Measurements from ENCODE around the gene ANKRD44. TPM values are rescaled to one million over a fixed set of nuclear protein-coding genes. Genes with fewer than 3 reads are reported as not detected.

ANKRD44 gene
- total and polyA plus RNA-seq, 2 of the 8 experiments (the other 6 are each of a cell fraction or from before 2014, with no cell fraction given), result 1.2 to 1.3 TPM

DNA sequence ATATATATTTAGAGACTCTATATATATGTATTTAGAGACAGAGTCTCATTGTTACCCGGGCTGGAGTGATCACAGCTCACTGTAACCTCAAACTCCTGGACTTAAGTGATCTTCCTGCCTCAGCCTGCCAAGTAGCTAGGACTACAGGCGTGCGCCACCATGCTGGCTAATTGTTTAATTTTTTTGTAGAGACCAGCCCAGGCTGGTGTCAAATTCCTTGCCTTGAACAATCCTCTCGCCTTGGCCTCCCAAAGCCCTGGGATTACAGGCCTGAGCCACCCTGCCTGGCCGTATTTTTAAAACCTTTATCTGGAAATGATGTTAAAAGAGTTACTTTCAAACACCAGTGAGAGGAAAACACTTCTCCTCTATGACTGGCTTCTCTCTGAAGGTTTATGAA lies 353.1 kb downstream of the ANKRD44 start:
- H3K23me2 ChIP-seq (ENCODE audit: low read depth, low read length), result no peaks in the 10 kb centered on the region
- no peak overlapping the region for H3K27ac ChIP-seq (ENCODE audit: low read depth, low read length)
- H3K4me1 ChIP-seq (replicated peaks in 1 of 4; ENCODE audit: control insufficient read depth in 3 of 4, insufficient read depth in 4 of 4, low read length in 3 of 4), result peaks cover 2 to 12% (median 6%) of the 10 kb centered on the region in 4 experiments; a peak in 3 of 7 replicates
- 95% methylated on average over 5 of the region's 5 CpGs; no CpG with 5 or more reads in 1 of the 2 experiments for WGBS, 2 experiments (ENCODE audit: extremely low coverage in 1 of 2, insufficient coverage in 1 of 2, insufficient read length in 1 of 2, insufficient replicate concordance in 2 of 2, low coverage in 1 of 2, low lambda C conversion rate in 2 of 2, missing lambda C conversion rate in 1 of 2)
- no peaks in the 10 kb centered on the region for H3K79me2 ChIP-seq (ENCODE audit: control insufficient read depth in 1 of 2, insufficient read depth in 2 of 2, low read length in 2 of 2)
- no peak overlapping the region for H3K14ac ChIP-seq (ENCODE audit: insufficient read length)
- H4K20me1 ChIP-seq (replicated peaks in 1 of 2; ENCODE audit: control insufficient read depth in 1 of 2, insufficient read depth in 2 of 2, low read length in 2 of 2), result no peaks in the 10 kb centered on the region
- no peak overlapping the region for H2AK5ac ChIP-seq (ENCODE audit: low read depth, low read length)
- H2BK12ac ChIP-seq (ENCODE audit: low read depth, low read length), result no peak overlapping the region
- no peaks in the 10 kb centered on the region for H3K36me3 ChIP-seq (ENCODE audit: control insufficient read depth in 2 of 4, insufficient read depth in 4 of 4, low read length in 3 of 4)
- no peak overlapping the region for H3K4ac ChIP-seq (replicated peaks; ENCODE audit: insufficient read length, low read depth, low read length)
- ChIA-PET CTCF (ENCODE audit: partially characterized antibody) (no interaction called here), POLR2A (ENCODE audit: partially characterized antibody) (no interaction called here)
- no peak overlapping the region for H3K4me3 ChIP-seq (ENCODE audit: extremely low read depth in 1 of 4, insufficient read depth in 2 of 4, low read depth in 3 of 4, low read length in 4 of 4)
- H2AFZ ChIP-seq (ENCODE audit: low read length), result peak overlapping the region; percentile 74; the same call in 1 of the 2 replicates
- H2BK120ac ChIP-seq (replicated peaks; ENCODE audit: low read depth, low read length), result no peak overlapping the region
- H4K5ac ChIP-seq (ENCODE audit: insufficient read length, low read depth, low read length), result no peak overlapping the region
- H3K9ac ChIP-seq (replicated peaks in 1 of 4; ENCODE audit: extremely low read depth in 1 of 4, low read depth in 3 of 4, low read length in 3 of 4), result no peak overlapping the region
- H3K56ac ChIP-seq (replicated peaks; ENCODE audit: insufficient read length, low read depth, low read length), result no peak overlapping the region
- no peak overlapping the region for H3K23ac ChIP-seq (ENCODE audit: insufficient read length)
- no peak overlapping the region for H3K18ac ChIP-seq (ENCODE audit: extremely low read depth, low read length)
- no peak overlapping the region for H2BK15ac ChIP-seq (ENCODE audit: low read length)
- no peaks in the 10 kb centered on the region for H3K27me3 ChIP-seq (replicated peaks in 1 of 4; ENCODE audit: control insufficient read depth in 3 of 4, extremely low read depth in 1 of 4, insufficient read depth in 3 of 4, low read length in 3 of 4)
- H4K8ac ChIP-seq (ENCODE audit: extremely low read depth, insufficient read depth, low read length), result no peak overlapping the region
- H2BK20ac ChIP-seq (ENCODE audit: low read length), result no peak overlapping the region
- no peak overlapping the region for H2BK5ac ChIP-seq (ENCODE audit: low read depth, low read length)
- no peak overlapping the region for H3K4me2 ChIP-seq (ENCODE audit: insufficient read depth in 1 of 2, low read depth in 2 of 2, low read length in 2 of 2)
- no peak for FAIRE-seq
- H3K9me3 ChIP-seq (ENCODE audit: insufficient read depth in 2 of 2, low read depth in 1 of 2, low read length in 1 of 2), result no peaks in the 10 kb centered on the region
- H3K79me1 ChIP-seq (ENCODE audit: low read depth, low read length), result no peaks in the 10 kb centered on the region
- H4K91ac ChIP-seq (replicated peaks; ENCODE audit: insufficient read length, low read length), result no peak overlapping the region
- DNase-seq (ENCODE audit: low read depth in 1 of 2, low spot score in 2 of 2), result no peak
- TF ChIP-seq RFX5 (IDR thresholded peaks at IDR 0.05; ENCODE audit: borderline replicate concordance, low read depth, low read length), result no peak
- TF ChIP-seq, protein P1, sequence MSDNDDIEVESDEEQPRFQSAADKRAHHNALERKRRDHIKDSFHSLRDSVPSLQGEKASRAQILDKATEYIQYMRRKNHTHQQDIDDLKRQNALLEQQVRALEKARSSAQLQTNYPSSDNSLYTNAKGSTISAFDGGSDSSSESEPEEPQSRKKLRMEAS (IDR thresholded peaks at IDR 0.05), result no peak
- no peak for TF ChIP-seq RXRA (IDR thresholded peaks at IDR 0.05; ENCODE audit: insufficient read depth, low read depth, low read length)
- no peak for TF ChIP-seq ATF2 (IDR thresholded peaks at IDR 0.05; ENCODE audit: low read length)
- TF ChIP-seq SIN3A (conservative IDR thresholded peaks at IDR 0.05 in 1 of 2, IDR thresholded peaks at IDR 0.05 in 1 of 2; ENCODE audit: low read depth in 1 of 2, low read length in 2 of 2), result no peak
- TF ChIP-seq JUND (IDR thresholded peaks at IDR 0.05; ENCODE audit: low read length), result no peak
- TF ChIP-seq TAF7 (optimal IDR thresholded peaks at IDR 0.05; ENCODE audit: borderline replicate concordance, low read depth, low read length), result no peak
- TF ChIP-seq CEBPB (IDR thresholded peaks at IDR 0.05; ENCODE audit: low read depth, low read length), result no peak
- no peak for TF ChIP-seq EZH2 (IDR thresholded peaks at IDR 0.05; ENCODE audit: low read depth, low read length, severe bottlenecking)
- TF ChIP-seq SIRT6 (IDR thresholded peaks at IDR 0.05; ENCODE audit: low read length), result no peak
- no peak for TF ChIP-seq CREB1 (IDR thresholded peaks at IDR 0.05)
- TF ChIP-seq SP1 (IDR thresholded peaks at IDR 0.05; ENCODE audit: low read depth, low read length), result no peak
- TF ChIP-seq JUN (IDR thresholded peaks at IDR 0.05; ENCODE audit: low read depth, low read length), result no peak

Data from H1 (cell line).